Liver (tissue), 9 donors: ENCODE data around the gene LILRB5. TPM values are rescaled to one million over a fixed set of nuclear protein-coding genes. Genes with fewer than 3 reads are reported as not detected.
"Not testable (repeated sequence)": the region's sequence is repeated elsewhere in the genome, so short reads cannot be mapped to it uniquely, and the experiment has no call there.

ENCODE experiments used
- DNase-seq: peaks from one replicate; pipeline ENCODE4 v3.0.0-alpha.2; 2017; ENCODE audit warnings: low spot score
- H3K27ac ChIP-seq, 2 donors: one replicate each; pipeline ENCODE4 v1.7.0; 2013; ENCODE audit warnings: inconsistent platforms in 2 of 2, low read length in 2 of 2, control low read depth in 1 of 2, low read depth in 1 of 2, mild to moderate bottlenecking in 1 of 2
- H3K27me3 ChIP-seq, 4 donors: one replicate each; pipeline versions ENCODE4 v1.6.1 to v1.7.0; 2013; ENCODE audit warnings: low read length in 3 of 4, inconsistent platforms in 1 of 4, mild to moderate bottlenecking in 1 of 4, moderate library complexity in 1 of 4; ENCODE audit not compliant: control insufficient read depth in 4 of 4, insufficient read depth in 4 of 4
- H3K36me3 ChIP-seq, 4 donors: one replicate each; pipeline versions ENCODE4 v1.6.1 to v1.7.0; 2013; ENCODE audit warnings: low read length in 3 of 4, mild to moderate bottlenecking in 3 of 4, low read depth in 1 of 4, moderate library complexity in 1 of 4; ENCODE audit not compliant: control insufficient read depth in 4 of 4, insufficient read depth in 3 of 4
- H3K4me1 ChIP-seq, 4 donors: one replicate each; pipeline versions ENCODE4 v1.6.1 to v1.7.0; 2013; ENCODE audit warnings: low read length in 3 of 4, mild to moderate bottlenecking in 3 of 4, moderate library complexity in 1 of 4; ENCODE audit not compliant: control insufficient read depth in 4 of 4, insufficient read depth in 4 of 4
- H3K4me3 ChIP-seq, 3 donors: one replicate each; pipeline versions ENCODE4 v1.6.1 to v1.7.0; 2013; ENCODE audit warnings: low read length in 3 of 3, control low read depth in 1 of 3, low read depth in 1 of 3, mild to moderate bottlenecking in 1 of 3
- H3K9ac ChIP-seq, 2 donors: one replicate each; pipeline ENCODE4 v1.7.0; 2013; ENCODE audit warnings: low read length in 2 of 2, mild to moderate bottlenecking in 2 of 2, moderate library complexity in 2 of 2, control low read depth in 1 of 2, low read depth in 1 of 2
- H3K9me3 ChIP-seq, 4 donors: one replicate each; pipeline versions ENCODE4 v1.6.1 to v1.7.0; 2013; ENCODE audit warnings: low read length in 3 of 4; ENCODE audit not compliant: control insufficient read depth in 4 of 4
- EGR1 ChIP-seq, 2 donors: IDR thresholded peaks; 2 replicates each; pipeline ENCODE4 v1.6.1; 2016 to 2018; ENCODE audit warnings: antibody characterized with exemption in 2 of 2, low read depth in 2 of 2
- FOXA2 ChIP-seq: IDR thresholded peaks from 2 replicates; pipeline ENCODE4 v1.6.1; 2016; ENCODE audit warnings: antibody characterized with exemption
- JUND ChIP-seq, 2 donors: IDR thresholded peaks; 2 replicates each; pipeline ENCODE4 v1.6.1; 2016; ENCODE audit warnings: antibody characterized with exemption in 2 of 2
- NR2F2 ChIP-seq: IDR thresholded peaks from 2 replicates; pipeline ENCODE4 v1.6.1; 2016; ENCODE audit warnings: antibody characterized with exemption
- RAD21 ChIP-seq, 2 donors: IDR thresholded peaks; 2 replicates each; pipeline ENCODE4 v1.6.1; 2016; ENCODE audit warnings: antibody characterized with exemption in 2 of 2, mild to moderate bottlenecking in 2 of 2
- TAF1 ChIP-seq: conservative IDR thresholded peaks from 2 replicates; pipeline ENCODE4 v1.6.1; 2016; ENCODE audit warnings: antibody characterized with exemption, mild to moderate bottlenecking
- WGBS: extraction: QIAGEN DNeasy Blood & Tissue Kit; methylation state at CpG from one replicate; pipeline ENCODE4 v1.1.7; 2013; 5-methylcytosine and 5-hydroxymethylcytosine counted together
- polyA plus RNA-seq, 2 donors: library from polyadenylated mRNA; stranded (reverse) in 1 of 2; unstranded in 1 of 2; fragments of 200-250 nt in 1 of 2; fragments of >200 nt in 1 of 2; fragmentation: Nextera tagmentation in 1 of 2; extraction: Ambion mirVana in 1 of 2; gene quantifications; one replicate each; pipeline versions ENCODE4 v1.2.1 to v1.2.3, GENCODE V29; 2013 to 2015
- total RNA-seq, 2 donors: library from RNA; depleted of rRNA; stranded (reverse); fragments of >200 nt; gene quantifications; one replicate each; pipeline ENCODE4 v1.2.3, GENCODE V29; 2014
- TF ChIP-seq, protein P1 (sequence below): fragments of 150-350 bp; IDR thresholded peaks from 2 replicates; pipeline ENCODE4 v1.5.1; 2017; ENCODE audit warnings: improper control_type of control experiment, low read depth, low read length; ENCODE audit not compliant: missing input control
- TF ChIP-seq, protein P2 (sequence below): IDR thresholded peaks from 2 replicates; pipeline ENCODE4 v1.6.1; 2016; ENCODE audit warnings: antibody characterized with exemption
- TF ChIP-seq, protein P3 (sequence below): IDR thresholded peaks from 2 replicates; pipeline ENCODE4 v1.6.1; 2016; ENCODE audit warnings: antibody characterized with exemption
- TF ChIP-seq, protein P4 (sequence below): IDR thresholded peaks from 2 replicates; pipeline ENCODE4 v1.6.1; 2016; ENCODE audit warnings: antibody characterized with exemption, mild to moderate bottlenecking
- donor health status: healthy.
- donor health status: healthy.
- donor health status: healthy.
- donor health status: healthy.
- donor health status: healthy.

The LILRB5 gene
- total and polyA plus RNA-seq, 4 donors = 5.1 to 10.8 (median 6.3) TPM

DNA sequence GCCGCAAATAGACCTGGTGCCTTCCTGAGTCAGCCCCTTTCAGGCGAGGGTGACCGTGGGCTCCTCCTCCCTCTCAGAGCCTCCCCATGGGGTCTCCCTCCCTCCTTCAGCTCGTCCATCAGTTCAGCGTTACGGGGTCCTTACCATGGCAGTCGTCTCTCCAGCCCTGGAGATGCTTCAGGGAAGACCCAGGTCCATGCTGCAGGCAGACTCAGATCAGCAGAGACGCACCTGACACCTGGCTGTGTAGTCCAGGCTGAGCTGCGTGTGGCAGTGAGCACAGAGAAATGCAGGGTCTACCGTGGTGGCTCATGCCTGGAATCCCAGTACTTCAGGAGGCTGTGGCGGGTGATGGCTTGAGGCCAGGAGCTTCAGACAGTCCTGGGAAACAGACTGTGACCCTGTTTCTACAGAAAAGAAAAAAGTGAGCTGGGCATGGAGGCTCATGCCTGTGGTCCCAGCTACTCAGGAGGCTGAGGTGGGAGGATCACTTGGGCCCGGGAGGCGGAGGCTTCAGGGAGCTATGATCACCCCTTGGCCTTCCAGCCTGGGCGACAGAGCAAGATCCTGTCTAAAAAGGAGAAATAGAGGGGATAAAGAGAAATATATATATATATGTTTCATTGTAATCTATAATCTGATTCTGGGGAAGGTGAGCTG, 33.7 kb downstream of the LILRB5 start:
- not testable (repeated sequence) for DNase-seq, H3K36me3 ChIP-seq, H3K4me1 ChIP-seq, H3K9ac ChIP-seq, H3K27me3 ChIP-seq, H3K4me3 ChIP-seq, H3K9me3 ChIP-seq, H3K27ac ChIP-seq
- WGBS = 46% methylated on average over 14 of the region's 14 CpGs

DNA sequence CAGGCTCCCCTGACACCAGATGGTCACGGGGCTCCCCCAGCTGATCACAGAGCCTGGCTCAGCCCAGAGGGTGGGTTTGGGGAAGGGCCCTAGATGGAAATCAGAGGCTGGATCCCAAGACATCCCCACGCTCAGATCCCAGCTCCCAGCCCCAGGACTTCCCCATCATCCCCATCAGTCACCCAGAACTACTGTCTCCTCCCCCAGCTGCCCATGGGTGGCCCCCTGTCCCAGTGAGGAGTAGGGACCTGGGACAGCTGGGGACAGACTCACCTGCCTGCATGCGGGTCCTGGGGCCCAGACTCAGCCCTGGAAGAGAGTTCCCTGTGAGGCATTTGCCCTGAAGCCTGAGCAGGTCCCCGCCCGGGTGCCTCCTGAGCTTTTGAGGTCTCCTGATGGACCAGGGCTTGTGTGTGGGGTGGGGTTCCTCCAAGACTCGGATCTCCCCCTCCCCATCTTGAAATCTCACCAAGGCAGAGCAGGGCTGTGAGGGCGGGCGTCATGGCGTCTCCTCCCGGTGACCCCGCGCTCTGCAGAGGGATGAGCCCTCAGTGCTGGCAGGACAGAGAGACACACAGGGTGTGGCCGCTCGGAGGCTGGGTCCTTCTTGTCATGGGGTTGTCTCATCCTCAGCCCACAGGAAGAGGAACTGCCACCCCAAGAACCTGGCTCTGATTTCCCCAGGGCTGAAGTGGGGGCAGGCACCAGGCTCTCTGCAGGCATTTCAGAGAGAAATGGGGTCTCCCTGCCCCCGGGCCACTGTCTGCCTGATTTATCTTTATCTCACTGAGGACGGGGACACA, 34.4 kb downstream of the LILRB5 start, which contains the start of gene LILRB3:
Gene LILRB3, minus strand, starts transcription at position 534 of the 803 bp plus-strand sequence. Its CDS starts 31 bp downstream, at position 503.
- not testable (repeated sequence) for DNase-seq, H3K27me3 ChIP-seq, H3K36me3 ChIP-seq, H3K27ac ChIP-seq, H3K4me1 ChIP-seq, H3K4me3 ChIP-seq, H3K9me3 ChIP-seq, H3K9ac ChIP-seq
- WGBS = 62% methylated on average over 16 of the region's 16 CpGs

DNA sequence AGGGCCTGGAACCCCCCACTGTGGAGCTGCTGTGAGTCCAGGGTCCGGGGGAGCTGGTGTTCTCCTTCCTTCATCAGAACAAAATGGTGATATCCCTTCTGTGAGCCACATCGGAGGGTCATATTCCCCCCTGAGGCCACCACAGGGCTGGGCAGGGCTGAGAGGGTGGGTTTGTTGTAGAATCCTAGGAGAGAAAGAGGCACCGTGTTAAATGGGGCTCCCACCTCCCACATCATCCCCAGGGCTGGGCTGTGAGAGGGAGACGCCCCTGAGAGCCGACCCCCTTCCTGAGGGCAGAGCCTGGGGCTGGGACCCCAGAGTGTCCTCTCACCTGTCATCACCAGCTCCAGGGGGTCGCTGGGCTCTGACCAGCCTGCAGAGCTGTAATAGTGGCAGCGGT, 35.1 kb downstream of the LILRB5 start:
- H3K27ac ChIP-seq, H3K27me3 ChIP-seq, H3K36me3 ChIP-seq, H3K4me3 ChIP-seq, H3K9me3 ChIP-seq, DNase-seq, H3K9ac ChIP-seq, H3K4me1 ChIP-seq: not testable (repeated sequence)
- WGBS = 78% methylated on average over 7 of the region's 7 CpGs

DNA sequence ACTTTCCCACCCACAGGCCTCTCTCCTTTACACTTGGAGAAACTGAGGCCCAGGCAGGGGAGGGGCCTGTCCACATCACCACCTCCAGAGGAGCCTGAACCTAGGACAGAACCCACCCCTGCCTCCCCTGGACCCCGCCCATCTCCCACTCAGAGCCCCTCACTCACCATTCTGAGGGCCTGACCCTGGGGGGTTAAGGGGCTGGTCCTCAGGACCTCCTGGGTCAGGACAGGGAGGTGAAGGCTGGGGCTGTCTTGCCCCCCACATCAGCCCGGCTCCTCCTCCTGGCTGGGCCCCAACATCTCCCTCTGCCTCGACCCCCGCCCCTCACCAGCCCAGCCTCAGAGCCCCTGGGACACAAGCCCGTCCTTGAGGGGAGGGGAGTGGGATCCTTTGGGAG, 37.4 kb downstream of the LILRB5 start:
- H3K36me3 ChIP-seq, H3K27me3 ChIP-seq, H3K9me3 ChIP-seq, H3K9ac ChIP-seq, H3K27ac ChIP-seq, DNase-seq, H3K4me3 ChIP-seq, H3K4me1 ChIP-seq: not testable (repeated sequence)
- 89% methylated on average over 5 of the region's 5 CpGs for WGBS

DNA sequence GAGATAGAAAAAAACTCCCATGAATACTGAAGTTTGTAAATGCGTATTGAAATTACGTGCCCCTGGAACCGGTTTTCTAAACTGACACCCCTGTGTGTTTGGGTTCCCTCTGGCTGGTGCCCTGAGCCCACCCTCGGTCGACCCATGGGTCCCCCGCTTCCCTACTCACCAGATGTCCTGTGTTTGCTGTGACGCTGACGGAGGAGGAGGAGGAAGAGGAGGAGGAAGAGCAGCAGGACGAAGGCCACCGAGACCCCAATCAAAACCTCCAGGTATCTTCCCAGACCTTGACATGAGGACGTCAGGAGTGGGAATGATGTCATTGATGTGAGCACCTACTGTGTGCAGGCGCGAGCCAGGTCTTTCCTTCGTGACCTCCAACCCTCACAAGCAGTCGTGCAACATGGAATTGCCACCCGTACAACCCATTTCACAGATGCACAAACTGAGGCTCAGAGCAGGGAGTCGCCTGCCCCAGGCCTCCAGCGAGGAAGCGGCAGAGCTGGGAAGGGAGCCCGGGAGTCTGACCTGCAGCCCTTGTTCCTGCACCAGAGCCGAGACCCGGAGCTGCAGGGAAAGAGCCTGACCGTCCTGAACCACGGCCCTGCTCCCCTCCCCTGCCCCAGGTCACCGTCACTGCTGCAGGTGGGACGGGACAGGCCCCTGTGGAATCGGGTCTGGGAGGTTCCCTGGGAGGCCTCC, 38.0 kb downstream of the LILRB5 start:
- no peaks in the 10 kb centered on the region for H3K27me3 ChIP-seq
- H3K36me3 ChIP-seq = no peaks in the 10 kb centered on the region
- WGBS = 94% methylated on average over 27 of the region's 27 CpGs
- no peaks in the 10 kb centered on the region for H3K9me3 ChIP-seq
- no peaks in the 10 kb centered on the region for H3K4me1 ChIP-seq
- no peak for DNase-seq
- H3K9ac ChIP-seq = no peak overlapping the region
- no peak overlapping the region for H3K4me3 ChIP-seq
- no peak for TF ChIP-seq FOXA2
- no peak for TF ChIP-seq JUND (IDR thresholded peaks at IDR 0.05)
- no peak for TF ChIP-seq TAF1
- no peak for TF ChIP-seq EGR1 (IDR thresholded peaks at IDR 0.05; ENCODE audit: low read depth in 2 of 2)
- TF ChIP-seq, protein P1, sequence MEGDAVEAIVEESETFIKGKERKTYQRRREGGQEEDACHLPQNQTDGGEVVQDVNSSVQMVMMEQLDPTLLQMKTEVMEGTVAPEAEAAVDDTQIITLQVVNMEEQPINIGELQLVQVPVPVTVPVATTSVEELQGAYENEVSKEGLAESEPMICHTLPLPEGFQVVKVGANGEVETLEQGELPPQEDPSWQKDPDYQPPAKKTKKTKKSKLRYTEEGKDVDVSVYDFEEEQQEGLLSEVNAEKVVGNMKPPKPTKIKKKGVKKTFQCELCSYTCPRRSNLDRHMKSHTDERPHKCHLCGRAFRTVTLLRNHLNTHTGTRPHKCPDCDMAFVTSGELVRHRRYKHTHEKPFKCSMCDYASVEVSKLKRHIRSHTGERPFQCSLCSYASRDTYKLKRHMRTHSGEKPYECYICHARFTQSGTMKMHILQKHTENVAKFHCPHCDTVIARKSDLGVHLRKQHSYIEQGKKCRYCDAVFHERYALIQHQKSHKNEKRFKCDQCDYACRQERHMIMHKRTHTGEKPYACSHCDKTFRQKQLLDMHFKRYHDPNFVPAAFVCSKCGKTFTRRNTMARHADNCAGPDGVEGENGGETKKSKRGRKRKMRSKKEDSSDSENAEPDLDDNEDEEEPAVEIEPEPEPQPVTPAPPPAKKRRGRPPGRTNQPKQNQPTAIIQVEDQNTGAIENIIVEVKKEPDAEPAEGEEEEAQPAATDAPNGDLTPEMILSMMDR = no peak
- TF ChIP-seq, protein P2, sequence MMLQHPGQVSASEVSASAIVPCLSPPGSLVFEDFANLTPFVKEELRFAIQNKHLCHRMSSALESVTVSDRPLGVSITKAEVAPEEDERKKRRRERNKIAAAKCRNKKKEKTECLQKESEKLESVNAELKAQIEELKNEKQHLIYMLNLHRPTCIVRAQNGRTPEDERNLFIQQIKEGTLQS = no peak
- TF ChIP-seq NR2F2 = no peak
- no peak for TF ChIP-seq RAD21 (IDR thresholded peaks at IDR 0.05)
- TF ChIP-seq, protein P3, sequence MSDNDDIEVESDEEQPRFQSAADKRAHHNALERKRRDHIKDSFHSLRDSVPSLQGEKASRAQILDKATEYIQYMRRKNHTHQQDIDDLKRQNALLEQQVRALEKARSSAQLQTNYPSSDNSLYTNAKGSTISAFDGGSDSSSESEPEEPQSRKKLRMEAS = no peak
- TF ChIP-seq, protein P4, sequence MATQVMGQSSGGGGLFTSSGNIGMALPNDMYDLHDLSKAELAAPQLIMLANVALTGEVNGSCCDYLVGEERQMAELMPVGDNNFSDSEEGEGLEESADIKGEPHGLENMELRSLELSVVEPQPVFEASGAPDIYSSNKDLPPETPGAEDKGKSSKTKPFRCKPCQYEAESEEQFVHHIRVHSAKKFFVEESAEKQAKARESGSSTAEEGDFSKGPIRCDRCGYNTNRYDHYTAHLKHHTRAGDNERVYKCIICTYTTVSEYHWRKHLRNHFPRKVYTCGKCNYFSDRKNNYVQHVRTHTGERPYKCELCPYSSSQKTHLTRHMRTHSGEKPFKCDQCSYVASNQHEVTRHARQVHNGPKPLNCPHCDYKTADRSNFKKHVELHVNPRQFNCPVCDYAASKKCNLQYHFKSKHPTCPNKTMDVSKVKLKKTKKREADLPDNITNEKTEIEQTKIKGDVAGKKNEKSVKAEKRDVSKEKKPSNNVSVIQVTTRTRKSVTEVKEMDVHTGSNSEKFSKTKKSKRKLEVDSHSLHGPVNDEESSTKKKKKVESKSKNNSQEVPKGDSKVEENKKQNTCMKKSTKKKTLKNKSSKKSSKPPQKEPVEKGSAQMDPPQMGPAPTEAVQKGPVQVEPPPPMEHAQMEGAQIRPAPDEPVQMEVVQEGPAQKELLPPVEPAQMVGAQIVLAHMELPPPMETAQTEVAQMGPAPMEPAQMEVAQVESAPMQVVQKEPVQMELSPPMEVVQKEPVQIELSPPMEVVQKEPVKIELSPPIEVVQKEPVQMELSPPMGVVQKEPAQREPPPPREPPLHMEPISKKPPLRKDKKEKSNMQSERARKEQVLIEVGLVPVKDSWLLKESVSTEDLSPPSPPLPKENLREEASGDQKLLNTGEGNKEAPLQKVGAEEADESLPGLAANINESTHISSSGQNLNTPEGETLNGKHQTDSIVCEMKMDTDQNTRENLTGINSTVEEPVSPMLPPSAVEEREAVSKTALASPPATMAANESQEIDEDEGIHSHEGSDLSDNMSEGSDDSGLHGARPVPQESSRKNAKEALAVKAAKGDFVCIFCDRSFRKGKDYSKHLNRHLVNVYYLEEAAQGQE = no peak
- no peak overlapping the region for H3K27ac ChIP-seq
